Measurements from ENCODE around the gene PPP1CA.

PPP1CA gene

DNA sequence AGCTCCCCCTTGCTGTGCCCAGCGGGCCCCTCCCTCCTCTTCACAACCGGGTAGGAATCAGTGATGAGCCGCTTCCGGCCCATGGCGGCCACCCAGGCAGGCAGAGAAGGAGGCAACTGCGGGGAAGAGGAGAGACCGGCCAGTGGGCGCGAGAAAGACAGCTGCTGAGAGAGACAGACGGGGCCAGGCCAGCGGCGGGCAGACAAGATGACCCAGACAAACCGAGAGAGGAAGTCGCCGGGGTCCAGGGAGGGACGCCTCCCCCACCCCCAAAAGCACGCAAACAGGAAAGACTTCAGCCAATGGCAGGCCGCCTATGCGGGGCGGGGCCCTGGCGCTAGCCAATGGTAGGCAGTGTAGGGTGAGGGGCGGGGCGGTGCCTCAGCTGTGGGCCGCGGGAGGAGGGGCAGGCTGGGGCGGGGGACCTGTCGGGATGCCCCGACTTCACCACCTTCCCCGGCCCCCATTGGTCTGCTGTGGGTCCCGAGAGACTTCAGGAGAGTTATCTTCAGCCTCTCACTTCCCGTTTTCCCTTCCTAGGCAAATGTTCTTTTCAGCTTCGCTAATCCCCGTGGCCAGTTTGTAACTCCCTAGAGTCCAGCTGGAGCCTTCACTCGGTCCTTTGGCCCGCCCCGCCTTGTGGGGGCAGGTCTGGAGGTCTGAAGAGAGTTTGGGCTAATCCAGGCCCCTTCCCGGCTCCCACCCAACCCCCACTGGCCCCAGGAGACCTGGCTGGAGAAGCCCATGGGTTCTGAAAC lies 48.2 kb downstream of the PPP1CA start, which contains the start of gene POLD4:
TSS of gene POLD4 (minus strand) at position 230 of the 758 bp plus-strand sequence. CDS start at position 83, 147 bp downstream.
- DNase-seq (ENCODE audit: low read depth, low spot score) = peak; percentile 75

GRCh38 chr11:67352546-67353316 lies 48.9 kb downstream of the PPP1CA start:
- no peak for DNase-seq (ENCODE audit: low read depth, low spot score)

DNA sequence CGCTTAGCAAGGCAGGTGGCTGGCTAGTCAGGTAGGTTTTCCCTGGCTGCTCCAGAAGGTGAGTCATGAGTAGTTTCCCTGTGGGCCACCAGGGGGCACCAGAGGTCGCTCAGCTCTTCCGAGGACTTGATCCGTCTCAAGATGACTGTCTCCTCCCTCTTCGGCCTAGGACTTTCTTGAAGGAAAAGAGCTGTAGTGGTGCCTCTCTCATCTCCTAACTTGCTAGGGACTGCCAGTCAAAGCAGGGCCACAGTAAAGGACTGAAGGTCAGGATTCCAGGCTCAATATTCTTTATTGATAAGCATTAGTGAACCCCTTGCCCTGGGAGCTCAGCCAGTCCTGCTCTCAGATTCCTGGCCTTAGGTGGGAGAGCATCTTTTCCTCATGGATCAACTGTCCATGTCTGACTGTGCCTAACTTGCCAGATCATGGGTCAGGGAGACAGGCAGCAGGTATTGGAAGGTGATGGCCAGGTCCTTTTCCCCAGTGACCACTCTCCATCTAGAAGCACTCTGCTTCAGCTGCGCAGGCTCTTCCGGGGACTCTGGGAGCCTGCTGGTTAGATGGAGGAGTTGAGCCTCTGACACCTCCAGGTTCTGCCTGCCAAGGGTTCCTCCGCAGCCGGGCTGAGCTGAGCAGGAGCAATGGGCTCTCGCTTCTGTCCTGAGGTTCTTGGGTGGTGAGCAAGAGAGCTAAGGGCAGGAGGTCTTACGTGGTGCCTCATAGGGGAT lies 50.2 kb downstream of the PPP1CA start:
- no peak for DNase-seq (ENCODE audit: low read depth, low spot score)

DNA sequence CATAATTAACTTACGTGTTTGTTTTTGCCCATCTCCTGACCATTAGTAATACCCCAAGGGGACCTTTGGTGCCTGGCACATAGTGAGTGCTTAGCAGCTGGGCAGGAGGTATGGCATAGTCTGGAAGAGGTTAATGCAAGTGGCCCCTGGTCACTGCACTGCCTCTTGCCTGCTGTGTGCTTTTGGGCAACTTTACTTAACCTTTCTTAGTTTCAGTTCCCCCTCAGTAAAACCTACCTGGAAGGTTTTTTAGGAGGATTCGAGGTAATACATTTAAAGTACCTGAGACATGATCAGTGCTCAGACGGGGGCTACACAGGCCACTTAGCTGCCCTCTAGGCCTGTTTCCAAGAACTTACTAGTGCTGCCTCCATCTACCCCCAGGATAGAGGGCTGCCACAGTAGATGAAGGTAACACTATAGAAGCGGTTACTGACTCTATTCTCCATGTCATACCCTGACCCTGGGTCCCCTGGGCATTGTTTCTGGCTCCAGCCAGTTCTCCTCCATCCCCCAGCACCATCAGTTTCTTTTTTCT lies 51.7 kb downstream of the PPP1CA start:
- DNase-seq (ENCODE audit: low read depth, low spot score) = no peak

DNA sequence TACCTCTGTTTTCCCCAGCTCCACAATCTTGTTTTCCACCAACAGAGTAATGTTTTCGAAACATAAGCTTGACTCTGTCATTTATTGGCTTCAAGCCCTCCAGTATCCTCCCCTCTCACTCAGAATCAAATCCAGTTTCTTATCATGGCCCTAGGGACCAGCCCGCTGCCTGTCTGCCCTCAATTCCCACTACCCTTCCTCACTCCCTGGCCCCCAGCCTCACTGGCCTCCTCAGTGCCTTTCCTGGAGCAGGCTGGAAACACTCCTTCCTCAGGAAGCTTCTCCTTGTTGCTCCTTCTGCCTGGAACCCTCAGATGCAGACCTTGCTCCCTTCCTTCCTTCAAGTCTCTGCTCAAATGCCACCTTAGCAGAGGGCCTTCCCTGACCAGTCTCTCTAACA lies 52.2 kb downstream of the PPP1CA start:
- DNase-seq (ENCODE audit: low read depth, low spot score) = no peak

- no peak for DNase-seq (ENCODE audit: low read depth, low spot score)
These were observed 52.6 kb downstream of the PPP1CA start for GRCh38 chr11:67349036-67349435.
